Nephron progenitor cell (in vitro differentiated cells): ENCODE results near the gene EXOC4.

ENCODE experiments used
- DNase-seq: peaks from one replicate; pipeline ENCODE4 v3.0.0; 2021
- H3K27ac Mint-ChIP-seq: 2 replicates; pipeline ENCODE4 v1.8.0; 2021; ENCODE audit warnings: mild to moderate bottlenecking, moderate library complexity, mixed read lengths
- H3K27me3 Mint-ChIP-seq: 2 replicates; pipeline ENCODE4 v1.8.0; 2021; ENCODE audit warnings: mild to moderate bottlenecking, low read depth, mixed read lengths; ENCODE audit not compliant: poor library complexity
- H3K36me3 Mint-ChIP-seq: 2 replicates; pipeline ENCODE4 v1.8.0; 2021; ENCODE audit warnings: low read depth, mixed read lengths
- H3K4me1 Mint-ChIP-seq: 2 replicates; pipeline ENCODE4 v1.8.0; 2021; ENCODE audit warnings: mixed read lengths
- H3K4me3 Mint-ChIP-seq: 2 replicates; pipeline ENCODE4 v1.8.0; 2021; ENCODE audit warnings: mild to moderate bottlenecking, moderate library complexity, mixed read lengths
- H3K9me3 Mint-ChIP-seq: 2 replicates; pipeline ENCODE4 v1.8.0; 2021; ENCODE audit warnings: mild to moderate bottlenecking, moderate library complexity, mixed read lengths
- TF ChIP-seq, protein P1 (sequence below): fragments of 200-600 bp; sonication (generic); IDR thresholded peaks from 2 replicates; pipeline ENCODE4 v1.5.0; 2021; ENCODE audit warnings: antibody characterized with exemption

The EXOC4 gene

DNA sequence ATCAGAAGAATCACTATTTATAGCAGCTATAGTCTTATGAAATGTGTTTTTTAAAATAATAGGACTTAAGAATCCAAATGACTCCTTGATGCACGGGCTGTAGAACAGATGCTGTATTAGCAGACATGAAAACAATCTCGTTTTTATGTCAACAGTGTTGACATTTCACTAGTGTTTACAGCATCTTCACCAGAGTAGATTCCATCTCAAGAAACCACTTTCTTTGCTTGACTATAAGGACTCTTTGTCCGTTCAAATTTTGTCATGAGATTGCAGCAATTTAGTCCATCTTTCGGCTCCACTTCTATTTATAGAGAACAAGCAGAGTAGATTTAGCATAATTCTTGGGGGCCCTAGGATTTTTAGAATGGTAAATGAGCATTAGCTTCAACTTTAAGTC lies 295.1 kb downstream of the EXOC4 start:
- Mint-ChIP-seq H3K4me1 (no peaks in the 10 kb centered on the region), H3K4me3 (no peak overlapping the region), H3K27me3 (no peaks in the 10 kb centered on the region)

DNA sequence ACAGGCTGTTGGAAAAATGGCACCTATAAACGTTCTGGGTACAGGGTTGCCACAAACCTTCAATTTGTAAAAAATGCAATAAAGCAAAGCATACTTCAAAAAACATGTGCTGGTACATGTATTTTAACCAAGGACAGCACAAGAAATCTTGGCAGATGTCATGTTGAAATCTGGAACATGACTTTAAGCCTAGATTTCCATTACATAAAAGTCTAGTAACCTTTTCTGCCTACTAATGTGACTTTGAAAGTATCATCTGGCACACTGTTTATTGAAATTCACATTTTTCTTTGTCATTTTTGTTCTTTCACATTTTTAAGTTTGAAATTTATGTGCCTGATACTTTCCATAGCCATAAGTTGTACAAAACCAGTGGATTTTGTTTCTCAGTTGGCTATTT lies 296.8 kb downstream of the EXOC4 start:
- no peak overlapping the region for H3K4me3 Mint-ChIP-seq

More for the DNA sequence above, 295.1 kb downstream of the EXOC4 start:
- no peak for DNase-seq
- TF ChIP-seq, protein P1, sequence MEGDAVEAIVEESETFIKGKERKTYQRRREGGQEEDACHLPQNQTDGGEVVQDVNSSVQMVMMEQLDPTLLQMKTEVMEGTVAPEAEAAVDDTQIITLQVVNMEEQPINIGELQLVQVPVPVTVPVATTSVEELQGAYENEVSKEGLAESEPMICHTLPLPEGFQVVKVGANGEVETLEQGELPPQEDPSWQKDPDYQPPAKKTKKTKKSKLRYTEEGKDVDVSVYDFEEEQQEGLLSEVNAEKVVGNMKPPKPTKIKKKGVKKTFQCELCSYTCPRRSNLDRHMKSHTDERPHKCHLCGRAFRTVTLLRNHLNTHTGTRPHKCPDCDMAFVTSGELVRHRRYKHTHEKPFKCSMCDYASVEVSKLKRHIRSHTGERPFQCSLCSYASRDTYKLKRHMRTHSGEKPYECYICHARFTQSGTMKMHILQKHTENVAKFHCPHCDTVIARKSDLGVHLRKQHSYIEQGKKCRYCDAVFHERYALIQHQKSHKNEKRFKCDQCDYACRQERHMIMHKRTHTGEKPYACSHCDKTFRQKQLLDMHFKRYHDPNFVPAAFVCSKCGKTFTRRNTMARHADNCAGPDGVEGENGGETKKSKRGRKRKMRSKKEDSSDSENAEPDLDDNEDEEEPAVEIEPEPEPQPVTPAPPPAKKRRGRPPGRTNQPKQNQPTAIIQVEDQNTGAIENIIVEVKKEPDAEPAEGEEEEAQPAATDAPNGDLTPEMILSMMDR = no peak
- H3K27ac Mint-ChIP-seq = no peak overlapping the region
- no peaks in the 10 kb centered on the region for H3K9me3 Mint-ChIP-seq
- no peaks in the 10 kb centered on the region for H3K36me3 Mint-ChIP-seq

DNA sequence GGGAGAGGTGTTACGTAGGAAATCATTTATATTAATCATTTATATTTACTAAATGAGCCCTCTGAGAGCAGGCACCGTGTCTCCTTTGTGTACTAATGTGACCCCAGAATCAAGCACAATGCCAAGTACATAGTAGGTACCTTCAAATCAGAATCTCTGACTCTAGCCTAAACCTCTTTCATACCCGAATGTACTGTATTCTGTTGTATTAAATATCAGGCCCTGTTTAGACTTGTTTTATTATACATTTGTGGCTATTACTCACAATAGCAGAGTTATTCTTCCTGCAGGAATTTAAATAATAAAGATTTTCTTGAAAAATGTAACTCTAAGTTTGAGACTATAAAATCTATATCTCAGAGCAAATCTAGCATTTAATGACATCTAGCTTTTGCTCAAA lies 297.3 kb downstream of the EXOC4 start:
- Mint-ChIP-seq H3K4me1 (no peaks in the 10 kb centered on the region), H3K4me3 (no peak overlapping the region), H3K27ac (no peak overlapping the region), H3K36me3 (no peaks in the 10 kb centered on the region), H3K27me3 (no peaks in the 10 kb centered on the region), H3K9me3 (no peaks in the 10 kb centered on the region)
- DNase-seq = no peak
- TF ChIP-seq, protein P1 = no peak

More for the DNA sequence above, 296.8 kb downstream of the EXOC4 start:
- Mint-ChIP-seq H3K36me3 (no peaks in the 10 kb centered on the region), H3K9me3 (no peaks in the 10 kb centered on the region), H3K27ac (no peak overlapping the region), H3K4me1 (no peaks in the 10 kb centered on the region), H3K27me3 (no peaks in the 10 kb centered on the region)
- no peak for DNase-seq
- TF ChIP-seq, protein P1 = no peak

- Mint-ChIP-seq H3K27ac (no peak overlapping the region), H3K4me3 (no peak overlapping the region)
These were observed 297.9 kb downstream of the EXOC4 start for GRCh38 chr7:133550811-133551210.

GRCh38 chr7:133551466-133551865 lies 298.6 kb downstream of the EXOC4 start:
- Mint-ChIP-seq H3K36me3 (no peaks in the 10 kb centered on the region), H3K4me3 (no peak overlapping the region), H3K4me1 (no peaks in the 10 kb centered on the region), H3K27me3 (no peaks in the 10 kb centered on the region), H3K27ac (no peak overlapping the region), H3K9me3 (no peaks in the 10 kb centered on the region)
- TF ChIP-seq, protein P1 = no peak
- DNase-seq = no peak

More at GRCh38 chr7:133550811-133551210, 297.9 kb downstream of the EXOC4 start:
- Mint-ChIP-seq H3K27me3 (no peaks in the 10 kb centered on the region), H3K4me1 (no peaks in the 10 kb centered on the region), H3K9me3 (no peaks in the 10 kb centered on the region), H3K36me3 (no peaks in the 10 kb centered on the region)
- no peak for DNase-seq
- TF ChIP-seq, protein P1 = no peak

DNA sequence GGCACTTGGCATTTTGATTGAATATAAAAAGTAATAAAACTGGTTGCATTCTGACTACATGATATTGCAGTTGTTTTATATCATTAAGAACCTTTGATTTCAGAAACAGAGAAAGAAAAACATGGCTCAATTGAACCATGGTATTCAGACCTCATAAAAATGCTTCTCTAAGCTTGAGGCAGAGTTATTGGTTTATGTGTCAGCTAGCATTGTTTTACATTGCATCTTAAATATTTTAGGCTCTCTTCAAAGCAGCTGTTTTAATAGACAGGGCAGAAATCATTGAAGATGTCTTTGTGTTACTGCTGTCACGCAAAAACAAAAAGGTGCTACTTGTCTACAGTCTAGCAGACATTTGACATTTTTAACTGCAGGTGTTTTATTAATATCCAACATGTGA lies 299.2 kb downstream of the EXOC4 start:
- no peaks in the 10 kb centered on the region for H3K36me3 Mint-ChIP-seq
- no peaks in the 10 kb centered on the region for H3K4me1 Mint-ChIP-seq
- H3K27ac Mint-ChIP-seq = no peak overlapping the region
- no peaks in the 10 kb centered on the region for H3K27me3 Mint-ChIP-seq
- TF ChIP-seq, protein P1 = no peak
- DNase-seq = no peak
- no peaks in the 10 kb centered on the region for H3K9me3 Mint-ChIP-seq
- no peak overlapping the region for H3K4me3 Mint-ChIP-seq
